HG02678 (cell line): Measurements from ENCODE around the gene SIGLEC1.

ENCODE experiments used
- ATAC-seq: cut with Tn5 transposase; IDR thresholded peaks from one replicate; pipeline ENCODE4 v1.9.1; 2021; ENCODE audit warnings: mild to moderate bottlenecking, moderate library complexity; ENCODE audit not compliant: unreplicated experiment

Gene SIGLEC1

GRCh38 chr20:3744806-3745685 lies 32.6 kb upstream of the SIGLEC1 start:
- ATAC-seq = no peak

GRCh38 chr20:3744037-3744436 lies 31.6 kb upstream of the SIGLEC1 start:
- ATAC-seq = no peak

GRCh38 chr20:3743251-3743650 lies 30.9 kb upstream of the SIGLEC1 start:
- ATAC-seq = no peak

GRCh38 chr20:3741836-3742458 lies 29.5 kb upstream of the SIGLEC1 start:
- ATAC-seq = no peak

GRCh38 chr20:3740615-3741301 lies 28.4 kb upstream of the SIGLEC1 start:
- no peak for ATAC-seq

DNA sequence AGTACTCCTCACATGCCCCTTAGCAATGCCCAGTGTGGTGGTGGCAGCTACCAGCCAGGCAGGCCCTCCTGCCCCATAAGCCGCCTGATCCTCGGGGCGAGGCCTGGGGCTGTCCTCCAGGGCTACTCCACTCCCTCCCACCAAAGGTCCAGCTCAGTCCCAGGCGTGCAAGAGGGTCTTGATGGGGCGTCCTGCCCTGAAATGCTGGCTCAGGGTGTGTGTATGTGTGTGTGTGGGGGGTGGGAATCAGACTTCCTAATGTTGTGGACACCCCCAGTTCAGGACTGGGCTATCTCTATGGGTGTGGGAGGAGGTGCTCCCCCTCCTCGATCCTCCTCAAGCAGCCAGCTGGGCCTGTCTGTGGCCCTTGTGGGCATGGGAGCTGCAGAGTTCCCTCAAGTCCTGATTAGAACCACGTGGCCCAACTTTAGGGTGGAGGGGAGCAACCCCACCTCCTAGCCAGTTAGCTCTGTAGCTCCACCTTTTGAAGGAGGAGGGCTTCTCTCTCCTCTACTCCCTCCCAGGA lies 27.6 kb upstream of the SIGLEC1 start:
- no peak for ATAC-seq

DNA sequence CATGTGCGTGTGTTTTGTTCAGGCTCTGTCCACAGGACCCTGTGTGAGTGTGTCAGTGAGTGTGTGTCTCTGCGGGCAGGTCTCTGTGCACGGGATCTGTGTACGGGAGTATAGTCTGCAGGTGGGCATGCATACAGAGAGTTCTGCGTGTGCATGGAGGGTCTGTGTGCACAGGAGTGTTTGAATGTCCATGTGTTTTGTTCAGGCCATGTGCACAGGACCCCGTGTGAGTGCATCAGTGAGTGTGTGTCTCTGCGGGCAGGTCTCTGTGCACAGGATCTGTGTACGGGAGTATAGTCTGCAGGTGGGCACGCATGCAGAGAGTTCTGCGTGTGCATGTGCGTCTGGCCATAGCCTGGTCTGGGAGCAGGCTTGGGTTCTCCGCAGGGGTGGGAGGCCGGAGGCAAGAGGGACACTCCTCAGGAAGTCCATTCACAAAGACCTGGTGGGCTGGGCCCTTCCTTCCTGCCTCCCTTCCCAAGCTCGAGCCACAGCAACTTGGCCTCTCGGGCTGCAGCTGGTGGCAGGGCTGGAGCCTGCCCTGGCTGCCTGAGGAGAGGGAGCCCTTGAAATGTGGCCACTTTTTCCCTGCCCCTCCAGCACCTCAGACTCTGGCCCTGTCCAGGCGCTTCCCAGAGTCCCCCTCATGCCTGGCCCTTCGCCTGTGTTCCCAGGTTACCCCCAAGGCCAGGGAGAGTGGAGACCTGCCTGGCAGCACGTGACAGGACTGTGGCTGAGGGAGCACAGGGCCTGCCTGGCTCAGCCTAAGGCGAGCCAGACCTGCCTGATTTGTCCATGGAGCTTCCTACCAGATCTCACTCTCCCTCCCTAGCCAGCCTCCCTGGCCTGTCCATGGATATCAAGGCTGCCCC lies 26.9 kb upstream of the SIGLEC1 start:
- no peak for ATAC-seq

DNA sequence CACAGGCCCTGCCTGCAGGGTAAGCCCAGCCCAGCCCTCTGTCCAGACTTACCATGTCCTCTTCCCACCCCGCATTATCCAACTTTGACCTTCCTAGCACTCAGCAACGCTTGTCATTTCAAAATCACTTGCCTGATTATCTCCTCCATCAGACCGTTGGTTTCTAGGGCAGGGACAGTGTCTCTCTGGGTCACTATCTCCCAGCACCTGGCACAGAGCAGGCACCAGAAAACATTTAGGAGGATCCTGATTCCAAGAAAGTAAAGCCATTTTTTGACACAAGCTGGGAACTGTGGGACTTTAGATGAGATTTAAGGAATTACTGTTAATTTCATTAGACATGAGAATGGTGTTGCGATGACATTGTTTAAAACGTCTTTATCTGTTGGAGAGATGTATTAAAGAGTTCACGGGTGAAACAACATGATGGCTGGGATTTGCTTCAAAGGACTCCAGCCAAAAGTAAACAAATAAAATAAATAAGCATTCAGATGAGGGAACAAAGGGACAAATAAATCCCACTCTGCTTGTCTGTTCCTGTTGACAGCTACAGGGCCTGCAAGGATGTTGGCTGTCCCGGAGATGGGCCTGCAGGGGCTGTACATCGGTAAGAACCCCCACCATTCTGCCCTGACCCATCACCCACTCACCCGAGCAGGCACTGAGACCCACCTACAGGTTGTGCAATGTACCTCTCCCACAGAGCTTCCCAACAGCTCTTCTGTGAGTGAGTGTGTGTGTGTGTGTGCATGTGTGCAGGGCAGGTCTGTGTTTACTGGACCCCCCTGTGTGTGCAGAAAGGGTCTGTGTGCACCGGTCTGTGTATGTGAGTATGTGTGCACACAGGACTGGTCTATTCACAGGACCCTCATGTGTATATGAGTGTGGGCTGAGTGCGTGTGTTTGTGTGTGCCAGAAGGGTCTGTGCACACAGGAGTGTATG lies 26.0 kb upstream of the SIGLEC1 start:
- no peak for ATAC-seq

DNA sequence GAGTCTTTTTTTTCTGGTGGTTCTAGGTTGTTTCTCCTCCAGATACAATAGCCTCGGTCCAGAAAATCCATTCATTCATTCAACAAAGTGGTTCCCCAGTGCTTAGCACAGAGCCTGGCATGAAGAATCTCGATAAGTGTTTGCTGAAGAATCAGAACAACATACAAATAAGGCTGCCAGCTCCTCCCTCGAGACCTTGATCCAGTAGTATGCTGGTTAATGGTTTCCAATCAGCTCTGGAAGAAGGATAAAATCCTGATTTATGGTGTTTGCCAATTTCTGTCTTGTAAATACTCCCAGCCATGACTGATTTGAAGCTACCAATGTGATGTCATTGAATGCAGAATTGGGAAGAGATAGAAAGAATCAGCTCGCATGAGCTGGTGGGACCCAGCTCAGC lies 23.4 kb upstream of the SIGLEC1 start:
- ATAC-seq = no peak

DNA sequence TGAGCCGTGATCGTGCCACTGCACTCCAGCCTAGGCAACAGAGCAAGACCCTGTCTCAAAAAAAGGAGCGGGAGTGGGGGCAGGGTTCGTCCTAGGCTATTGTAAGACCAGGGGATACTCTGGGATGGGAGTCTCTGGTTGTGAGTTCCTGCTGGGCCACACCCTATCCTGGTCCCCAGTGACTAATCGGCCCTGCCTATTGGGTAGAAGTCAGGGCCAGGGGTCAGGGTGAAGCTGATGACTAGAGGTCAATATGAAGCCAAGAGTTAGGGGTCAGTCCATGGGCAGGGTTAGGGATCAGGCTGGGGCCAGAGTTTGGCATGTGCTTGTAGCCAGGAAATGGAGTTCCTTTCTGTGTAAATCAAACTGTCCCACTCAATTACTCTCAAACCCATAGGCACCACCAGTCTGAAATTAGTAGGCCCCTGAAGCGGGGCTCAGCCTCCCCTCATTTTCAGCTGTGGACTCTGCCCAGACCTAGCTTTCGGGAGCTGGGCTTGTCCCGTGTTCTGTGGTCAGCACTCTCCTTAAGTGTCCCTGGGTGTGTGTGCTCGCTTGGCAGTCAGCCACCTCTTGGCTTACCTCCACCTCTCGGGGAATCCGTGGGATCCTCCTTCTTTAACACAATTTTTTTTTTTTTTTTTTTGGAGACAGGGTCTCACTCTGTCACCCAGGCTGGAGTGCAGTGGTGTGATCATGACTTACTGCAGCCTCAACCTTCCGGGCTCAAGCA lies 21.9 kb upstream of the SIGLEC1 start:
- no peak for ATAC-seq

DNA sequence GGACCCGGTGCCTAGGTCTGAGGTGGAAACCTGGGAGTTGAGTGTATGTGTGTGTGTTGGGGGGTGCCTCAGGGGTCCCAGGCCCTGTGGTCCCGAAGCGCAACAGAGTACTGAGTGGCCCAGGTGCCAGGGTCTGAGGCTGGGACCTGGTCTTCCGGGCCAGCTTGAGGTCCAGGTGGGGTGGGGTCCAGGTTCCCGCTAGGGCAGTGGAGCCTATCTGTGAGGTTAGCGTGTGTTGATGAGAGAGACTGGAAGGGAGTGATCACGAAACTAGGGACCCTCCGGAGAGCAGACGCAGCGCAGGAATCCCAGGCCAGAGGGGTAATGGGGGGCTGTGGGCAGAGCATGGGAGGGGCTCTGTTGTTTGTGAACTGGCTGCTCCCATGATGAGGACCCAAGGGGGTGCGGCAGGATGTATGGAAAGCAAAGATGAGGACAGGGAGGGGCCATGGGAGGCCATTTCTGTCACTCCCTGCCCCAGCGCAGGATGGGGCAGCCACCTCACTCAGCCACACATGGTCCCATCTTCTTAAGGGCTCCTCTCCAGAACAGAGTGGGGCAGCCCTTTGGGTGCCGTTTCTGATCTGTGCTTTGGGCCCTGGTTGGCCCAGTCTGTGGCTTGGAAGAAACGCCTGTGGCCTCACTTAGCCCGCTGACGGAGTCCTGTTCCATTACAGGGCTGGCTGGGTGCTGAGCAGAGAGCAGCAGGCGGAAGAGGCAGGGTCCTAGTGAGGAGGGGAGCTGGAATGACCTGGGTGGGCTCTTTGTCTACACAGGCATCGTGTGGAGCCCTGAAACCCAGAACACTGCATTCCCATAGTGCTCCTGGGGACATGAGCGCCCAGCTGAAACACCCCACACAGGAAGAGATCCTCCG lies 21.0 kb upstream of the SIGLEC1 start:
- no peak for ATAC-seq

- no peak for ATAC-seq
Measured at GRCh38 chr20:3732327-3733118, 20.1 kb upstream of the SIGLEC1 start, which contains the start of gene HSPA12B. Gene HSPA12B, plus strand, starts transcription at chr20:3732685. Its CDS starts 5,990 bp downstream, at chr20:3738675.

DNA sequence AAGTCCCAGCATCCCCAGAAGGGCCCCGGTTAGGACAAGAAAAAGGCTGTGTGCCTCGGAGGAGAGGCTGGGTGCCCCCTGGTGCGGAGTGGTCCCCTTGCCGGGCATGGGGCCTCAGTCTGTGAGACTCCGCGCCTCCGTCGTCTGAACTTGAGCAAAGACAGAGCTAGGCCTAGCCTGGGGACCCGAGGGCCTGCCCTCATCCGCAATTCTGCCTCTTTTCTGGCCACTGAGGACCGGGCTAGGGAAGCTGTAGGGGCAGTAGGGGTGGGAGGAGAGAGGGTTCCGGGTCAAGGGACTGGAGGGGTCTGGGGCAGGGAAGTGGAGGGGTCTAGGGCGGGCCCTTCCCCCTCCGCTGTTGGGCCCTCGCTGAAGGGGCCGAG lies 19.5 kb upstream of the SIGLEC1 start:
- no peak for ATAC-seq

GRCh38 chr20:3730803-3731672 lies 18.6 kb upstream of the SIGLEC1 start:
- ATAC-seq = no peak

DNA sequence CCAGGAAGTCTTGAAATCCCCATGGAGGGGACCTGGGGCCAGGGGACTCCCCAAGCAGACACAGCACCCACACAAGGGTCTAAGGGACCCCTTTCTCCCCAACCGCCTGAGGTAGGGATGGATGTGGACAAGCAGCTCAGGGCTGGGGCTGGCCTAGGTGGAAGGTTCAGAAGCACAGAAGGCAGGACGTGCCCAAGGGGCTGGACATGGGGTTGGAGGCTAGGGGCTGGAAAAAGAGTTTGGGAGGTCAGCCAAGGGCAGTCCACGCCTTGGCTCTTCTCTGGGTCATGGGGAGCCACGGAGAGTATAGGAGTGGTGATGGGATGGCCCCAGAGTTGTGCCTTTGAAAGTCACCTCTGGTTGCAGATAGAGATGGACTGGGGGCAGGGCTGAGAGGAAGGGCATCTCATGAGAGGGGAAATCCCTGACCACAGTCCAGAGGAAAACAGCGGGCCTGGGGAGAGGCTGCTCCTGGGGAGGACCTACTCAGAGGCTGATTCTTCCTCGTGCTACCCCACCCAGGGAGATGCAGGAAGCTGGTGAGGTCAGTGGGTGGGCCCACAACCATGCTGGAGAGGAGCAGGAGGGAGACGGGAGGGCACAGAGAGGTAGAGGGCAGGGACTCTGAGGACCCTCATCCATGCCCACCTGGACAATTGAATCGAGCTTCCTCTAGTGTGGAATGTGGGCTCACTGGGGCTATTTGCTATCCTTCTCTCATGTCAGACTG lies 17.6 kb upstream of the SIGLEC1 start:
- no peak for ATAC-seq
